DMS53 (cell line): Measurements from ENCODE around the gene CLIC1.

Experiments used
- DNase-seq: peaks from one replicate; lab custom pipeline; 2025; lab: John Stamatoyannopoulos, UW

CLIC1 gene

DNA sequence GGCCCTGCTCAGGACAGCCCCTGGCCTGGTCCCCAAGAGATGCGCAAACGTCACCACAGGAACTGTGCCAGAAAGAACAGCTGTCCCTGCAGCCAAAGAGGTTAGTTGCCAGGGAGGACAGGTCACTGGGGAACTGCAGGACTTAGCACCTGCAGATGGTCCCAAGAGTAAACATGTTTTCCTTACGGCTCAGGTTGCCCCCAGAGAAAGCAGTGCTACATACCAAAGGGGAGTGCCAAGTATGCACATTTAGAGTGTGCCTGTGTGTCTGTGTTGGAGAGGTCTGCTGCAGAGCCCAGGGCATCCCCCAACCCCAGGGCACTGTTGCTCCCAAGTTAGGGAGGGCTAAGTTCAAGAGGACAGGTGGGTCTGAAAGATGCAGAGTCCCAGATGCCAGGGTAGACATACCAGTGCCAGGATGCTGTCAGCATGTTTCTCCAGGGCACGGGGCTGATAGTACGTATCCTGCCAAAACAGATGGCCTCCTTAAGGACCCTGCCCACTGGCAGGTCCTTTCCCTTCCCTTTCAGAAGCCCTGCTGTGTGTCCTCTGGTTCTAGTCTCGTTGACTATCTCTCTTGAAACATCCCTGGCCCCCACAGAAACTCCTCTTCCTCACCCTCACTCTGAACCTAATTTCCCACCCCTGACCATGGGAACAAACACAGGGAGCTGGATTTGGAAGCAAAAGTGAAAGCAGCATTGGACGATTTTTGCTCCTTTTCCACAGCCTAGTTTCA lies 34.5 kb downstream of the CLIC1 start:
- DNase-seq, result peak; percentile 70

DNA sequence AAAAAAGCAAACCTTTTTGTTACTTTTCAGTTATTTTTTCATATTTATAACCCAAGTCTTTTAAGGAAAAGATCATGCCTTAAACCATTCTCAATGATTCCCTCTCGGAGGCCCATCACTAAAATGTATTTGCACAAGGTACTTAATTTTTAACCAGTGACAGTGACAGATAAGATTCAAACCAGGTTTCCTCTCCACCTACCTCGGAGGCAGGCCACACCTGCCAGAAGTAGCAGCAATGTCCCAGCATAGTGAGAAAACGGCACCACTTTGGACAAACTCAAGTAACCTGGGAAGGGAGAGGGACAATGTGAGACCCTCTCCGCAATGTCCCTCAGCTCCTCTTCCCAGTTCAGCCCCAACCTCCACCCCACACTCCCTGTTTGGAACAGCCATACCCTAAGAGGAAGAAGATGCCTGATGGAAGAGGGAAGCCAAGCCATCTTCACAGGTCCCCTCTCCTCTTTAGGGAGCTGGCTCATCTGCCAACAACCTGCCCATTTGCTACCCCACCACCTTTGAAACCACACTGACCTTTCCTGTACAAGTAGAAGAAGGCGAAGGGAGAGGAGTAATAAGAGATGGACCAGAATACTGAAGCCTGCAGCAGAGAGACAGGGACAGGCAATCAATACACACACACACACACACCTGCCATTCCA lies 35.5 kb downstream of the CLIC1 start:
- DNase-seq, result no peak

DNA sequence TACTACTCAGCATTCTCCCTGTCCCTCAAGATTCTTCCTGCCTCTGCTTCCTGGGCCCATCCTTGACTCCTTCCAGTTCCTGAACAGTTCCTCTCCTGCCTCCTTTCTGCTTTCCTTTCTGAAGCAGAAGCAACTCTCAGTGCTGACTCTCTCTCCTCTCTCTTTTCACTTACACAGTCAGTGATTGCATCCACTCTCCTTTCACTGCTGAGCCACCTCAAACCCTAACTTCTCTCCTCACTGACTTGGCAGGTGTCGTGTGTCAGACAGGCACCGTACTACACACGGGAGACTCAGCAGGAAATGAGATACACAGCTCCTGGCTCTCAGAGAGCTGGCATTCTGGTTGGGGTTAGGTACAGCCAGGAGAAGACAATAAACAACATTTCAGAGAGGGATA lies 38.8 kb downstream of the CLIC1 start:
- peak; percentile 17 for DNase-seq

DNA sequence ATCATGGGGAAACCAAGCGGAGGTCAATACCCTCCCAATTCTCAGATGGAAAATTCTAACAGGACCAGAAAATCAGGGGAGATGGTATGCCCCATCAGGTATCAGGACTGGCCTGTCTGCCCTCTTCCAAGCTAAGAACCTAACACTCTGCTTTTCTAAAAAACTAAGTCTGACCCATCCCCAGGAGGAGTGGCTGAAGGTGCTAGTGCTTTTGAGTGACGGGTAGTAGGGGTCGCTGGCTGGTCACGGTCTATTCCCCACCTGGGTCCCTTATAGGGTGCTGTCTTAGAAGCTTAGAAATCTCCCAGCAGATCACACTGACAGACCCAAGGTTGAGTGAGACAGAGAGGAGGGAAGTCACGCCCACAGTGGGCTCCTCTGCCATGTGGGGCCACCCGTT lies 42.8 kb downstream of the CLIC1 start:
- no peak for DNase-seq

DNA sequence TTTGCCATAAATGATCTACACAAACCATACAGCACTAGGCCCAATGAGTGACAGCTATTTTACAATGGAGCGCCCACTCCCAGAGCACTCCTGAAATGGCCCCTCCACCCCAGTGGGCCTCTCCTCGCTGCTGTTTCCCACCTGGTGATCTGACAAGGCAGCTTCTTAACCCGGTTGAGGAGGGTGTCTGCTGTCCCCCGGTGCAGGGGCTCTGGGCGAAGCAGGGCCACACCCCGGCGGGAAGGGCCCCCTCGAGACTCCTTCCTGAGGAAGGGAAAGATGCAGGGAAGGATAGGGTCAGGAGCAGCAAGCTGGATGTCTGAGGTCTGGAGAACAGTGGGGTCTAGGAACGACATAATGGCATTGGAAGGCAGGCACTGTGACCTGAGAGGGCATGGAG lies 43.4 kb downstream of the CLIC1 start:
- DNase-seq, result no peak

DNA sequence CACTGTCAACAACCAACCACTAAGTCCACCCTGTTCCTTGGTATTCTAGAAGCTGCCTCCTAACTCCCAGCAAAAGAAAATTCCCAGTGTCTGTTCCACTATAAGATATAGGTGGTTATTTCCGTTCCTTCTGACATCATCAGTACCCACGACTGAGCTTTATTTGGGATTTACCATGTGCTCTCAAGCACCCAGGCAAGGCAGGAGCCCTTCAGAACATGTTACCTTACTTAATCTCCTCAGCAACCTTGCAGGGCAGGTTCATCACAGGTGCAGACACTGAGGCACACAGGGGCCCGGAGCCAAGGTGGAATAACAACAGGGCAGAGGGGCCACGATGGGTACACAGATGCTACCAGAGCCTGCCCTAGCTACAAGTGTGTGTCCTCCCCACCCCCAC lies 44.0 kb downstream of the CLIC1 start:
- DNase-seq, result no peak

DNA sequence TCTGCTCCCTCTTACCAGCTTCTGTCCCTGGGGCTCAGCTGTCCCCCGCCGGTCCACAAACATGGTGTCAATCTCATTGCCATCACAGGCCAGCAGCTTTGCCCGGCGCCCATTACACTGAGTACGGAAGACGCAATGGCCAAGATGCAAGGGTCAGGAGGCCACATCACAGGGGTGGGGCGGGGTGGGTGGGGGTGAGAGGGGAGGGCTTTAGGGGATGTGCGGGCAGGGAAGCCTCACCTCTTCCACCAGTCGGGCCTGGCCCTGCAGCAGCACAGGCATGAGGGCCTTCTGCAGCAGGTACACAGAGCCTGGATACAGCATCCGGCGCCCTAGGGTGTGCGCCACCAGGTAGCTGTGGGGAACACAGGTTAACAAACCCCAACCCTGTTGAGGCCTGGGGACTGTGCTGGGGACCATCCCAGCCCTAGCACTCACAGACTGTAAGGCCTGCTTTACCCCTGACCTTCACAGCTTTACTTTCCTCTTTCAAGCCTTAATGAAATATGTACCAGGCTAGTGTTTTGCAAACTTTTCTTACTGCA lies 44.7 kb downstream of the CLIC1 start:
- DNase-seq, result no peak

DNA sequence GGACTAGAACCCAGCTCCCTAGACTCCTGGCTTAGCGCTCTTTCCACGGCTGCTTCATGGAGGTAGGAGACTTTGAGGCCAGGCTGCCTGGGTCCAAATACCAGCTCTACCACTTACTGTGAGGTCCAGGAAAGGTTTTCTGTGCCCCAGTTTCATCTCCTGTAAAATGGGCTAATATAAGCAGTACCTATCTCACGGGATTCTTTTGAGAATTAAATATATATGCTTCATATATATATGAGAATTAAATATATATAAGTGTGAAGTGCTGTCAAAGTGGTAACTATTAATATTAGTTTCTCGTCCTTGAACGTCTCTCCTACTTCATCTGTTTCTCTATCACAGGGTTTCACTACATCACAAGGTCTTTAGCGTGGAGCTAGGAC lies 45.3 kb downstream of the CLIC1 start:
- no peak for DNase-seq

DNA sequence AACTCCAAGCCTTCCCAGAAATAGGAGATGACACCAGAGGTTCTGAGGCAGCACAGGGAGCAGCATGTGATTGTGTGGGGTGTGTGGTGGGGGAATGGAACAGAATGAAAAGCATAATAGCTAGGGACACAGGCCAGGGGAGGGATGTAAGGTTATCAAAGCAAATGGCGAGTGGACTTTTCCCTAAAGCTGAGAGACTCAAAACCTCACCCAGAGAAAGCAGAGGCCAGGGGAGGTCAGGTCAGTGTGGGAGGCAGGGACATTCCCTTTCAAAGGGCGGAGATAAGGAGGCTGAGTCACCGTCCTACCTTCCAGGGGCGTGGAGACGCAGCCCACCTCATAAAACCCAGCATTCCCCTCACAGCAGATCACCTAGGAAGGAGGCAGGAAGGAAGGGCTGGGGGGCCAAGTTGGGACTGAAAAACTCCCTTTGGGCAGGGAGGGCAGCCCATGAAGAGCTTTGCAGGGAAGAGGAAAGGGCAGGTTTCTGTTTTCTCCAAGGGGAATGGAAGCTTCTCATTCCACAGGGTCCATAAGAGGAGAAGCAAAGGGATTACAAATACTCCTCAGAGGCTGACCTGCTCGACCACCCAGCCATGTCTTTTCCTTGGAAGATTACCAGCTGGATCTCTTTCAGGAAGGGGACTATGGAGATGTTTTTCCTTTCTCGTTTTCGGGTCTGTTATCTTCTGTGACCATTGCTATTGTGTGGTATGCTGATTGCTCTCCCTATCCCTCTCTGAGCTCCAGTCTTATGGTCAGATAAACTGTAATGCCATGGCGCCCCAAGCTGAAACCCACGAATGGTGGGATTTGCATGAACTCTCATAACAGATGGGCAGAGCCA lies 45.9 kb downstream of the CLIC1 start:
- no peak for DNase-seq

DNA sequence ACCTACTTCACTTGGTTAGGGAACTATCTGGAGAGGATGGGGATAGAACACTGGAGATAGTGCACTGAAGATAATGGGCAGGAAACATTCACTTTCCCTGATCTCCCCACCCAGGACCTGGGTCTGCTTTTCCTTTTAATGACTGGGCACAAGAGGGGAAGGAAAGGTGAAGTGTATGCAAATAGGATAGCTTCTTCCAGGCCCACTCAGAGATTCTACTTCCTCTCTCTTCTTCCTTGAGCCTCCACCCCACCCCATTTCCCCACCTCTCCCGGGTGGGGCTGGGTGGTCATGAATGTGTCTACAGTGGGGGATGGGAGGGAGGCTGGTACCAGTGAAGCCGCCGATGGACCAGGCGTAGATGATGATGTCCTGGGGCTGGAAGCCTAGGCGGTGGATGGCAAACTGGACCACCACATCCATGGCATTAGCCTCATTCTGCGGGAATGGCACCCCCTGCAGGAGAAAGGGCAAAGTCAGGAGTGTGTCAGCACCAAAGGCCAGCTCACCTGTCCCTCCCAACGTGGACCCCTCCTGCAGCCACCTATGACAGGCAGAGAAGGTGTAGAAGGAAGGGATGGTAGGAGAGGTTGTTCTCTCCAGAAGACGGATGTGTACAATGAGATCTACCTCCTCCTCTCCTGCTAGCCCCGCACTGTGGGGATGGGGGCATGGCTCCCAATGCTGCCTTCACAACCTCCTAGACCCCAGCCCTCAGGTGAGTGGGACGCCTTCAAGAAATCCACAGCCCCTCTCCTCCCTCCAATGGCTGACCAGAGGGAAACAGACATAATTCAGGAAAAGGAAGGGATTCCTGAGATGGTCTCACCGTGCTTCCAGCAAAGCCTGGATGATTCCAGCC lies 46.9 kb downstream of the CLIC1 start:
- peak; percentile 21 for DNase-seq

DNA sequence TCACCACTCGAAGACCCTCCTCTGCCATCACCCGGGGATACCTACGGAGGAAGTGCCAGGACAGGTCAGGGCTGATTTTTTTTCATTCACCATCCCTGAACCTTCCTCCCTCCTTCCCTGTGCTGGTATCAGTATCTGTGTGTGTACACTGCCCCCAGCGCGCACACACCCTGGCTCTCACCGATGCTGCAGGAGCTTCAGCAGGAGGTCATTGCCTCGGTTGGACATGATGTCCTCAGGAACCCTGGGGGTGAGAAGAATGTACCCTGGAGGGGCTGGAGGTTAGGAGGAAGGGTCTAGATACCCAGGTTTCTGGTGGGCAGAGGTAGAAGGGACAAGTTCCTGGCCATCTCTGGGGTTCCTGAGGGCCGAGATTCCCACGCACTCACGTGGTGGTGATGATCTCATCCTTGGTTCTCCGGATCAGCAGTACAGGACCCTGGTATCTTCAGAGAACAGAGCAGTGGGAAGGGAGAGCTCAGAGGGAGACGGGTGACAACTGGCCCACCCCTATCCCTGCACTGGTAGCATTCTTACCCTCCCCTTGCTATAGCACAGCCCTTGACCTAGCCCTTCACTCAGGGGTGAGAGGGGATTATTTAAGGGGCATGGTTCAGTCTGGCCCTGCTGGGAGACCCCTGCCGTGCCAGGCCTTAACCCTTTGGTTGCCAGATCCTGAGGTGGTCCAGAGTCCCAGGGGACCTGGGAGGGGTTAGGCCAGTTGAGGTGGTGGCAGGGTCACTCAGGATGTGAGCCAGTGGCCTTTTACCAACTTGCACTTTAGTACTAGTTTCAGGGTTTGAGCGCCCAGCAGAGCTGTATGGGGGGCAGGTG lies 48.3 kb downstream of the CLIC1 start:
- DNase-seq, result no peak

DNA sequence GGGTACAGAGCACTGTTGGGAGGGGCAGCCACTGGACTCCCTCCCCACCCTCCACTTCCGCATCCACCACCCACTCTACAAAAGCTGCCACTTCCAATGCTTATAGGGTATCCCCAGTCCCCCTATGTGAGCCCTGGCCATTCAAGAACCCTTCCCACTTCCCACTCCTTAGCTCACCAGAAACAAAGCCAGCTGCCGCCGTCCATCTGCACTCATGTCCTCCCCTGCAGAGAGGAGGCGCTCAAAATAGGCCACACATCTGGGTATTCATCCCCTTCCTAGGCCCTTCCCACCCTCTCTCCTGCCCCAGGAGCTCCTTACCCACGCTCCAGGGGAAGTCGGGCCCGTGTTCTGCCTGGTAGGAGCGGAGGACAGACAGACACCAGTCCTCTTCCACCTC lies 49.0 kb downstream of the CLIC1 start:
- DNase-seq, result peak; percentile 20

DNA sequence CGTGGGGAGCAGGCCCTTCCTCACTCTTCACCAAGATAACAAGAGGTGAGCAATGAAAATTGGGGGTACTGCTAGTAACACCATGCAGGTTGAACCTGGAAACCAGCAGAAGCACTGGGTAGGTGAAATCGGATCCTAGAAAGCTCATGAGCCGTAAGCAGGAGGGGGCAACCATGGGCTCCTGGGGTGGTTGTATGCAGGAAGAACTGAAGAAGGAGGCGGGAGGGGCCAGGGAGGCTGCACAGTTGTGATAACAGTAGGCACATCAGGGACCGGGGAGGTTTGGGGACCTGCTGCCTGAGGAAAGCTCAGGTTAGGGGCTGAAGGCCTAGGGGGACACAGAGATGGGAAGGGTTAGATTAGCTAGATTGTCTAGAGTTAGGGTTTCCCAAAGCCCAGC lies 49.8 kb downstream of the CLIC1 start:
- no peak for DNase-seq

DNA sequence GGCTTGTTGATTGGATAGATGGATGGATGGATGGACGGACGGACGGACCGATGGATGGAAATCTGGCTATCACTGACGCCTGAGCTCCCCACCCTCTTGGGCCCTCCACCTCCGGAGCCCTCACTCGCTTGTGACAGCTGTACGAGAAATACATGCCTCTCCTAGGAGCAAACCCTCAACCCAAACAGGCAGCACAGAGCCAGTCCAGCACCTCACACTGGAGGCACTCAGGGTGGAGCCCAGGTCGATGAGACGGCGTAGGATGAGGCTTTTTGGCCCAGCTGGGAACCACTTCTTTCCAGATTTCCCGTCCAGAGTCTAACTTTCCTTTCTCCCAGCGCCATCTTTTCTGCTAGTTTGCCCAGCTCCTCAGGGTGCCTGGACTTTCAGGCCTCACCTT lies 52.7 kb downstream of the CLIC1 start:
- peak; percentile 61 for DNase-seq

DNA sequence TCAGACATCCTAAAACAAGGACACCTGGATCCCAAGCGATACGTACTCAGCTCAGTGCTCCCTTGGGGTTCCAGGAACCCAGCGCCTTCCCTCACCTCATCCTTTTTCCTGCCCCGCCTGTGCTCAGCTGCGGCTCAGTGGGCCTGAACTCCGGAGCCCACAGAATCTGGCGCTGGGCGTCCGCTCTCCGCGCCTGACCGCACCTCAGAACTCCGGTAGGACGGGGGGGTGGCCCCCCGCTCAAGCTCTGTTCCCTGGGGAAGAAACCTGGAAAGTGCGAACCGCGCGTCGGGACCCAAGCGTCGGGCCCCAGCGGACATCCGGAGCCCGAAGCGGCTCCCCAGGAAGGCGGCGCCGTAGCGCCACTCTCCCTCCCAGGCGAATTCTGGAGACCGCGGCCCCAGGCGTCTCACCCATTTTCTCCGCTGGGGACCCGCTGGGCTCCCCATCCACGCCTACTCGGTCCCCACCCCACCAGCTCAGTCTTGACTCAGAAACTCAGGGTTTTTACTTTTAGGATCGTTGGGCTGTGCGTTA lies 55.1 kb downstream of the CLIC1 start:
- DNase-seq, result peak; percentile 88
